Measurements from ENCODE around the gene CIPC.

CIPC gene

DNA sequence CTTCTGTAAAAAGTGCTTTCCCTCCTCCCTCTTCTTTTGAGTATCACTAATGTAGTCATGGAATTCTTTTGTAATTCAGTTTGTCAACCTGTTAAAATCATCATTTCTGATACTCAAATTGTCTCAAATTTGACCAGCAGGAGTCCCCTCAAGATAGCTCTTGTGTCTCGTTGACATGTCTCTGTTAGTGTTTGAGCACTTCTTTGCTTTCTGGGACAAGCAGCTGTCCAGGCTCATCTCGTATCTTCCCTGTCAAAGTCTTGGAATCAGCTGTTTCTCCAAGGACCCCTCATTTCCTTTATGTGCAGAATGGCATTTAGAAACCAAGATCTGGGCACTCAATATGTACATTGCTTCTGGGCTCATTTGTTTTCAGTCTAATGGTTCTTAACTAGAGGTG lies 10.7 kb downstream of the CIPC start:
- Histone ChIP-seq H3K9me3 (ENCODE audit: insufficient read depth, low read length, severe bottlenecking) (no peaks in the 10 kb centered on the region), H3K4me2 (ENCODE audit: insufficient read depth, low read length) (no peak overlapping the region), H2AFZ (ENCODE audit: low read depth, low read length) (no peak overlapping the region), H3K9ac (ENCODE audit: low read depth, low read length) (no peak overlapping the region), H3K27ac (ENCODE audit: low read length) (no peak overlapping the region), H4K20me1 (ENCODE audit: insufficient read depth, low read length) (0 out of 2 replicates have a peak, but pooled peaks cover 2% of the 10 kb centered on the region), H3K4me1 (ENCODE audit: insufficient read depth, low read length) (no peaks in the 10 kb centered on the region), H3K4me3 (ENCODE audit: low read depth in 1 of 2, low read length in 2 of 2) (no peak overlapping the region), H3K79me2 (ENCODE audit: insufficient read depth, low read length) (peaks cover 7% of the 10 kb centered on the region), H3K27me3 (ENCODE audit: insufficient read depth, low read length, poor library complexity) (no peaks in the 10 kb centered on the region), H3K36me3 (ENCODE audit: insufficient read depth, low read length) (peaks cover 61% of the 10 kb centered on the region)
- DNase-seq (no peak), ATAC-seq (ENCODE audit: insufficient read depth, low read depth) (no peak)
- TF ChIP-seq EZH2 (IDR thresholded peaks at IDR 0.05; ENCODE audit: borderline replicate concordance, low read depth, low read length, severe bottlenecking) = no peak
- TF ChIP-seq, protein P1, sequence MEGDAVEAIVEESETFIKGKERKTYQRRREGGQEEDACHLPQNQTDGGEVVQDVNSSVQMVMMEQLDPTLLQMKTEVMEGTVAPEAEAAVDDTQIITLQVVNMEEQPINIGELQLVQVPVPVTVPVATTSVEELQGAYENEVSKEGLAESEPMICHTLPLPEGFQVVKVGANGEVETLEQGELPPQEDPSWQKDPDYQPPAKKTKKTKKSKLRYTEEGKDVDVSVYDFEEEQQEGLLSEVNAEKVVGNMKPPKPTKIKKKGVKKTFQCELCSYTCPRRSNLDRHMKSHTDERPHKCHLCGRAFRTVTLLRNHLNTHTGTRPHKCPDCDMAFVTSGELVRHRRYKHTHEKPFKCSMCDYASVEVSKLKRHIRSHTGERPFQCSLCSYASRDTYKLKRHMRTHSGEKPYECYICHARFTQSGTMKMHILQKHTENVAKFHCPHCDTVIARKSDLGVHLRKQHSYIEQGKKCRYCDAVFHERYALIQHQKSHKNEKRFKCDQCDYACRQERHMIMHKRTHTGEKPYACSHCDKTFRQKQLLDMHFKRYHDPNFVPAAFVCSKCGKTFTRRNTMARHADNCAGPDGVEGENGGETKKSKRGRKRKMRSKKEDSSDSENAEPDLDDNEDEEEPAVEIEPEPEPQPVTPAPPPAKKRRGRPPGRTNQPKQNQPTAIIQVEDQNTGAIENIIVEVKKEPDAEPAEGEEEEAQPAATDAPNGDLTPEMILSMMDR (IDR thresholded peaks at IDR 0.05; ENCODE audit: borderline replicate concordance, extremely low read depth, low read length, poor library complexity, severe bottlenecking) = no peak

DNA sequence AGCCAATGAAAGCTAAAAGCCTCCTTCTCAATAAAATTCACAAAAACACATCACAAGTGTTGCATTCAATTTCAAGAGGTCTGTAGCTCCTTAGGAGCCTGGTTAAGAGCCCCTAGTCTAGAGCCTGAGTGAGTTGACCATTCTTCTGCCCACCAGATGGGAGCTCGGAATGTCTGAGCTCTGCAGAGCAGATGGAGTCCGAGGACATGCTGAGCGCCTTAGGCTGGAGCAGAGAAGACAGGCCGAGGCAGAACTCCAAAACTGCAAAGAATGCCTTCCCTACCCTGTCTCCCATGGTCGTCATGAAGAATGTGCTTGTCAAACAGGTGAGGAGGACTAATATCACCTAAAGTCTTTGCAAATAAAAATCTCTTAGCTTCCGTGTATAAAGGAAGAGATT lies 11.6 kb downstream of the CIPC start:
- TF ChIP-seq EZH2 (IDR thresholded peaks at IDR 0.05; ENCODE audit: borderline replicate concordance, low read depth, low read length, severe bottlenecking) = no peak
- TF ChIP-seq, protein P1 (IDR thresholded peaks at IDR 0.05; ENCODE audit: borderline replicate concordance, extremely low read depth, low read length, poor library complexity, severe bottlenecking) = no peak
- Histone ChIP-seq H3K9me3 (ENCODE audit: insufficient read depth, low read length, severe bottlenecking) (no peaks in the 10 kb centered on the region), H2AFZ (ENCODE audit: low read depth, low read length) (no peak overlapping the region), H3K36me3 (ENCODE audit: insufficient read depth, low read length) (peaks cover 70% of the 10 kb centered on the region), H3K4me3 (ENCODE audit: low read depth in 1 of 2, low read length in 2 of 2) (no peak overlapping the region), H3K27me3 (ENCODE audit: insufficient read depth, low read length, poor library complexity) (no peaks in the 10 kb centered on the region), H3K79me2 (ENCODE audit: insufficient read depth, low read length) (no peaks in the 10 kb centered on the region), H4K20me1 (ENCODE audit: insufficient read depth, low read length) (0 out of 2 replicates have a peak, but pooled peaks cover 2% of the 10 kb centered on the region), H3K4me1 (ENCODE audit: insufficient read depth, low read length) (no peaks in the 10 kb centered on the region), H3K27ac (ENCODE audit: low read length) (no peak overlapping the region), H3K4me2 (ENCODE audit: insufficient read depth, low read length) (no peak overlapping the region), H3K9ac (ENCODE audit: low read depth, low read length) (no peak overlapping the region)
- no peak for ATAC-seq (ENCODE audit: insufficient read depth, low read depth)
- DNase-seq = no peak

DNA sequence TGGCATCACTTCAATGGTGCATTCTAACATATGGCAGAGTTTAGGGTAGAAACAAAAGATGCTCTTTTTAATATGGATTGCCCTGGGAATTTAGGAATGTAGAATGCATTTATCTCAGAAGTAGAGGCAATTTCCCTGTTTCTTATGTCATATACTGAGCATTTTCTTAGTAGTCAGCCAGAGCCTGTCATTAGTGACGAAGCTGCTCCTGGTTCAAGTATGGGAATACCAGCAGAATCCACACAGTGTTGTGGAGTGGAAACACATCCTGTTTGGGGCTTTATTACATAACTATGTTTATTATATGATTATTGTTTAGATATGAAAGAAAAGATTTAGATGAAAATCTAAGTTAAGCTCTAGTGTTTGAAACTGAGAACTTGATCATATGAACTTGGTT lies 12.2 kb downstream of the CIPC start:
- TF ChIP-seq, protein P1 (IDR thresholded peaks at IDR 0.05; ENCODE audit: borderline replicate concordance, extremely low read depth, low read length, poor library complexity, severe bottlenecking) = no peak
- TF ChIP-seq EZH2 (IDR thresholded peaks at IDR 0.05; ENCODE audit: borderline replicate concordance, low read depth, low read length, severe bottlenecking) = no peak
- no peak overlapping the region for H3K27ac ChIP-seq (ENCODE audit: low read length)
- no peak overlapping the region for H3K4me3 ChIP-seq (ENCODE audit: low read depth in 1 of 2, low read length in 2 of 2)
- H2AFZ ChIP-seq (ENCODE audit: low read depth, low read length) = no peak overlapping the region
- DNase-seq (no peak), ATAC-seq (ENCODE audit: insufficient read depth, low read depth) (no peak)
- H4K20me1 ChIP-seq (ENCODE audit: insufficient read depth, low read length) = 0 out of 2 replicates have a peak, but pooled peaks cover 2% of the 10 kb centered on the region
- H3K36me3 ChIP-seq (ENCODE audit: insufficient read depth, low read length) = peaks cover 74% of the 10 kb centered on the region
- no peak overlapping the region for H3K4me2 ChIP-seq (ENCODE audit: insufficient read depth, low read length)
- H3K27me3 ChIP-seq (ENCODE audit: insufficient read depth, low read length, poor library complexity) = no peaks in the 10 kb centered on the region
- H3K4me1 ChIP-seq (ENCODE audit: insufficient read depth, low read length) = no peaks in the 10 kb centered on the region
- H3K9ac ChIP-seq (ENCODE audit: low read depth, low read length) = no peak overlapping the region
- H3K79me2 ChIP-seq (ENCODE audit: insufficient read depth, low read length) = no peaks in the 10 kb centered on the region
- no peaks in the 10 kb centered on the region for H3K9me3 ChIP-seq (ENCODE audit: insufficient read depth, low read length, severe bottlenecking)

DNA sequence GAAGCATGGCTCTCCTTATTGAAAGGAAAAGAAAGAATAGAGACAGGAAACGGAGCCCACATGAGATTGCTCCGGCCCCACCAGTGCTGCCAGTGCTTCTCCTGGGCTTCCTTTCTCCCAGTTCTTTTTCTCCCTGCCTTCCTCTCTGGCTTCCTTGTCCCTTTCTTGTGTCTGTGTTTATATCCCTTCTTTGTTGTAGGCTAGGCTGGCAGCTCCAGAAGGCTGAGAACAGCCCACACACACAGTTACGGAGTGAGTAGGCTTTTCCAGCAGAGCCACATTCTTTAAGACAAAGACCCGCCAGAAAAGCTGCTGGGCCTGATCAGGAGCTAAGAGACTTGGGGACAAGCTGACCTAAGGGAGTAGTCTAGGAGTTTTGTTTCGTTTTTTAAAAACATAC lies 13.0 kb downstream of the CIPC start:
- H3K4me1 ChIP-seq (ENCODE audit: insufficient read depth, low read length) = no peaks in the 10 kb centered on the region
- no peak overlapping the region for H3K9ac ChIP-seq (ENCODE audit: low read depth, low read length)
- H3K4me2 ChIP-seq (ENCODE audit: insufficient read depth, low read length) = no peak overlapping the region
- 0 out of 2 replicates have a peak, but pooled peaks cover 2% of the 10 kb centered on the region for H4K20me1 ChIP-seq (ENCODE audit: insufficient read depth, low read length)
- ATAC-seq (ENCODE audit: insufficient read depth, low read depth) = no peak
- no peak overlapping the region for H3K27ac ChIP-seq (ENCODE audit: low read length)
- no peaks in the 10 kb centered on the region for H3K27me3 ChIP-seq (ENCODE audit: insufficient read depth, low read length, poor library complexity)
- no peaks in the 10 kb centered on the region for H3K79me2 ChIP-seq (ENCODE audit: insufficient read depth, low read length)
- DNase-seq = no peak
- H2AFZ ChIP-seq (ENCODE audit: low read depth, low read length) = no peak overlapping the region
- TF ChIP-seq, protein P1 (IDR thresholded peaks at IDR 0.05; ENCODE audit: borderline replicate concordance, extremely low read depth, low read length, poor library complexity, severe bottlenecking) = no peak
- TF ChIP-seq EZH2 (IDR thresholded peaks at IDR 0.05; ENCODE audit: borderline replicate concordance, low read depth, low read length, severe bottlenecking) = no peak
- H3K36me3 ChIP-seq (ENCODE audit: insufficient read depth, low read length) = peaks cover 68% of the 10 kb centered on the region
- no peak overlapping the region for H3K4me3 ChIP-seq (ENCODE audit: low read depth in 1 of 2, low read length in 2 of 2)
- no peaks in the 10 kb centered on the region for H3K9me3 ChIP-seq (ENCODE audit: insufficient read depth, low read length, severe bottlenecking)
